ENCODE data around the gene SECISBP2.

DNA sequence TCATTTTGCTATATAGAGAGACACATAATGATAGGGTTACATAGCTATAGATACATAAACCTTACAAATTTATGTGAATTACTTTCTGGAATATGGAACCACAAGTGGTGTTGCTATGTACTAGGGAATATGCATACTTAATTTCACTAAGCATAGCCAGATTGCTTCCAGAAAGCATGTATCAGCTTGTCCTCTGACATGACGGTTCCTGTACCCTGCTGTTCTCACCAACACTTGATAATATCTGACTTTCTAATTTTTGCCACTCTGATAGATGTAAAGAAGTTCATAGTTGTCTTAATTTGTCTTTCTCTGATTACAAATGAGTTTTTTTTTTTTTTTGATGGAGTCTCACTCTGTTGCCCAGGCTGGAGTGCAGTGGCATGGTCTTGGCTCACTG, 25.3 kb upstream of the SECISBP2 start:
- no peak for TF ChIP-seq SCRT1 (tag by site-specific recombination; IDR thresholded peaks at IDR 0.05; ENCODE audit: borderline replicate concordance)
- TF ChIP-seq ZNF302 (tag by site-specific recombination; IDR thresholded peaks at IDR 0.05; ENCODE audit: low read depth): no peak
- TF ChIP-seq, protein P1, sequence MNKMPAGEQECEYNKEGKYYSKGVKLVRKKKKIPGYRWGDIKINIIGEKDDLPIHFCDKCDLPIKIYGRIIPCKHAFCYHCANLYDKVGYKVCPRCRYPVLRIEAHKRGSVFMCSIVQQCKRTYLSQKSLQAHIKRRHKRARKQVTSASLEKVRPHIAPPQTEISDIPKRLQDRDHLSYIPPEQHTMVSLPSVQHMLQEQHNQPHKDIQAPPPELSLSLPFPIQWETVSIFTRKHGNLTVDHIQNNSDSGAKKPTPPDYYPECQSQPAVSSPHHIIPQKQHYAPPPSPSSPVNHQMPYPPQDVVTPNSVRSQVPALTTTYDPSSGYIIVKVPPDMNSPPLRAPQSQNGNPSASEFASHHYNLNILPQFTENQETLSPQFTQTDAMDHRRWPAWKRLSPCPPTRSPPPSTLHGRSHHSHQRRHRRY (tag by site-specific recombination; IDR thresholded peaks at IDR 0.05): no peak
- no peak for TF ChIP-seq CTCF (tag by site-specific recombination; IDR thresholded peaks at IDR 0.05)
